OCI-LY7 (cell line): ENCODE measurements around the gene BUB3. TPM values are rescaled to one million over a fixed set of nuclear protein-coding genes. Genes with fewer than 3 reads are reported as not detected.

Experiments used
- BruUV-seq: library from RNA; stranded (reverse); fragments of 400-500 nt; replicated peaks from 2 replicates; lab custom pipeline; 2021; lab: Mats Ljungman, UMichigan
- CTCF ChIA-PET: fragments of 300-600 bp; sonication (Branson Sonifier 250); formaldehyde crosslinking; loops from one replicate; lab custom pipeline; 2022; ENCODE audit warnings: antibody characterized with exemption; ENCODE audit not compliant: unreplicated experiment; lab: Charles Lee
- POLR2A ChIA-PET: fragments of 300-600 bp; sonication (Branson Sonifier 250); formaldehyde crosslinking; loops from one replicate; lab custom pipeline; 2022; ENCODE audit warnings: antibody characterized with exemption; lab: Charles Lee
- DNase-seq: peaks from one replicate; pipeline ENCODE4 v3.0.0-alpha.2; 2015; ENCODE audit warnings: low spot score
- H2AFZ ChIP-seq: fragments of 200-600 bp; sonication (generic), shearing (Covaris generic); 2 replicates; pipeline ENCODE4 v1.6.1; 2014; ENCODE audit warnings: mild to moderate bottlenecking, antibody characterized with exemption, low read length, moderate library complexity
- H3K27ac ChIP-seq: fragments of 200-600 bp; sonication (generic); 2 replicates; pipeline ENCODE4 v1.5.1; 2014; ENCODE audit warnings: mixed run types, low read depth, mild to moderate bottlenecking, moderate library complexity, low read length, inconsistent platforms; ENCODE audit not compliant: poor library complexity, severe bottlenecking
- H3K36me3 ChIP-seq: fragments of 200-600 bp; sonication (generic); 2 replicates; pipeline ENCODE4 v1.6.1; 2014; ENCODE audit warnings: mild to moderate bottlenecking, antibody characterized with exemption, low read length, moderate library complexity, mixed read lengths; ENCODE audit not compliant: insufficient read depth
- H3K4me1 ChIP-seq: fragments of 200-600 bp; sonication (generic); 2 replicates; pipeline ENCODE4 v1.5.1; 2014; ENCODE audit warnings: mild to moderate bottlenecking, low read length; ENCODE audit not compliant: insufficient read depth, poor library complexity, severe bottlenecking
- H3K4me2 ChIP-seq: fragments of 200-600 bp; sonication (generic); 2 replicates; pipeline ENCODE4 v1.6.1; 2014; ENCODE audit warnings: mild to moderate bottlenecking, low read length
- H3K4me3 ChIP-seq: fragments of 200-600 bp; sonication (generic); 2 replicates; pipeline ENCODE4 v1.5.1; 2014; ENCODE audit warnings: mild to moderate bottlenecking, low read depth, low read length; ENCODE audit not compliant: poor library complexity, severe bottlenecking
- H3K79me2 ChIP-seq: fragments of 200-600 bp; sonication (generic); 2 replicates; pipeline ENCODE4 v1.6.1; 2016; ENCODE audit warnings: low read depth, mild to moderate bottlenecking, low read length, moderate library complexity, mixed read lengths; ENCODE audit not compliant: insufficient read depth
- H3K9me2 ChIP-seq: fragments of 200-600 bp; sonication (generic); 2 replicates; pipeline ENCODE4 v1.6.1; 2016; ENCODE audit warnings: mild to moderate bottlenecking, low read length, mixed read lengths; ENCODE audit not compliant: insufficient read depth
- H3K9me3 ChIP-seq: fragments of 200-600 bp; sonication (generic); 2 replicates; pipeline ENCODE4 v1.6.1; 2014; ENCODE audit warnings: mild to moderate bottlenecking, mixed run types, low read length, mixed read lengths
- H4K20me1 ChIP-seq: fragments of 200-600 bp; sonication (generic); 2 replicates; pipeline ENCODE4 v1.6.1; 2014; ENCODE audit warnings: mild to moderate bottlenecking, antibody characterized with exemption, low read length, moderate library complexity, mixed read lengths; ENCODE audit not compliant: insufficient read depth
- CTCF ChIP-seq: fragments of 200-600 bp; sonication (generic); conservative IDR thresholded peaks from 2 replicates; pipeline ENCODE4 v1.5.1; 2014; ENCODE audit warnings: mild to moderate bottlenecking, antibody characterized with exemption, low read length, moderate library complexity, mixed read lengths
- EZH2phosphoT487 ChIP-seq: fragments of 200-600 bp; sonication (generic); IDR thresholded peaks from 2 replicates; pipeline ENCODE4 v1.6.1; 2018; ENCODE audit warnings: low read depth, borderline replicate concordance, mild to moderate bottlenecking, mixed run types, antibody characterized with exemption, low read length, moderate library complexity, mixed read lengths
- intact Hi-C: fragments of 100-400 bp; cut with micrococcal nuclease; formaldehyde crosslinking; loops from one replicate; pipeline ENCODE4 v1.10.0; 2022; ENCODE audit not compliant: unreplicated experiment
- total RNA-seq, 2 experiments: library from RNA; depleted of rRNA in 1 of 2; stranded (reverse); fragments of >200 nt in 1 of 2; shearing (Covaris generic) in 1 of 2; gene quantifications; 2 replicates each; pipeline ENCODE4 v1.2.3, GENCODE V29; 2014 to 2022

Gene BUB3
- total RNA-seq, 2 experiments from 2014 or later, result 312 to 526 TPM

- CTCF ChIA-PET, result no interaction called here
- TF ChIP-seq CTCF (no peak), EZH2phosphoT487 (no peak)
- no peak overlapping the region for H2AFZ ChIP-seq
- H3K4me3 ChIP-seq, result no peak overlapping the region
- H3K4me2 ChIP-seq, result no peak overlapping the region
- H4K20me1 ChIP-seq, result no peaks in the 10 kb centered on the region
- H3K36me3 ChIP-seq, result no peaks in the 10 kb centered on the region
- H3K9me2 ChIP-seq, result no peaks in the 10 kb centered on the region
- H3K79me2 ChIP-seq, result no peaks in the 10 kb centered on the region
- no peak overlapping the region for H3K27ac ChIP-seq
- intact Hi-C loops, result no loop called here
- no TSS peak for BruUV-seq
- H3K9me3 ChIP-seq, result no peaks in the 10 kb centered on the region
- DNase-seq, result no peak
- no peaks in the 10 kb centered on the region for H3K4me1 ChIP-seq
- POLR2A ChIA-PET, result interaction anchor here (1.1 kb wide), 1 partner anchor 184 kb away, joined by 3 read pairs; no protein-coding TSS in a partner anchor
Measured at GRCh38 chr10:123117644-123118417, 36.4 kb upstream of the BUB3 start.

GRCh38 chr10:123119081-123119480, 35.1 kb upstream of the BUB3 start:
- Histone ChIP-seq H3K9me3 (no peaks in the 10 kb centered on the region), H3K9me2 (no peaks in the 10 kb centered on the region), H3K79me2 (no peaks in the 10 kb centered on the region), H3K27ac (no peak overlapping the region), H3K36me3 (no peaks in the 10 kb centered on the region), H3K4me1 (no peaks in the 10 kb centered on the region), H3K4me3 (no peak overlapping the region), H2AFZ (no peak overlapping the region), H4K20me1 (no peaks in the 10 kb centered on the region), H3K4me2 (no peak overlapping the region)
- no peak for DNase-seq
- no peak for TF ChIP-seq CTCF
- TF ChIP-seq EZH2phosphoT487, result no peak
- intact Hi-C loops, result no loop called here
- no TSS peak for BruUV-seq
- ChIA-PET POLR2A (no interaction called here), CTCF (no interaction called here)

- DNase-seq, result no peak
- no peak overlapping the region for H2AFZ ChIP-seq
- ChIA-PET CTCF (no interaction called here), POLR2A (interaction anchor here (0.9 kb wide), 1 partner anchor 30 kb away, joined by 3 read pairs; no protein-coding TSS in a partner anchor)
- no peaks in the 10 kb centered on the region for H3K9me3 ChIP-seq
- H4K20me1 ChIP-seq, result no peaks in the 10 kb centered on the region
- H3K4me1 ChIP-seq, result no peaks in the 10 kb centered on the region
- TF ChIP-seq CTCF (no peak), EZH2phosphoT487 (no peak)
- no peaks in the 10 kb centered on the region for H3K36me3 ChIP-seq
- H3K27ac ChIP-seq, result no peak overlapping the region
- H3K9me2 ChIP-seq, result no peaks in the 10 kb centered on the region
- H3K4me2 ChIP-seq, result no peak overlapping the region
- intact Hi-C loops, result no loop called here
- H3K4me3 ChIP-seq, result no peak overlapping the region
- H3K79me2 ChIP-seq, result no peaks in the 10 kb centered on the region
- BruUV-seq, result no TSS peak
Measured at GRCh38 chr10:123126246-123126645, 28.0 kb upstream of the BUB3 start.
